ENCODE results near the gene C9orf152.
"Not testable (repeated sequence)": the region's sequence is repeated elsewhere in the genome, so short reads cannot be mapped to it uniquely, and the experiment has no call there.

The C9orf152 gene

DNA sequence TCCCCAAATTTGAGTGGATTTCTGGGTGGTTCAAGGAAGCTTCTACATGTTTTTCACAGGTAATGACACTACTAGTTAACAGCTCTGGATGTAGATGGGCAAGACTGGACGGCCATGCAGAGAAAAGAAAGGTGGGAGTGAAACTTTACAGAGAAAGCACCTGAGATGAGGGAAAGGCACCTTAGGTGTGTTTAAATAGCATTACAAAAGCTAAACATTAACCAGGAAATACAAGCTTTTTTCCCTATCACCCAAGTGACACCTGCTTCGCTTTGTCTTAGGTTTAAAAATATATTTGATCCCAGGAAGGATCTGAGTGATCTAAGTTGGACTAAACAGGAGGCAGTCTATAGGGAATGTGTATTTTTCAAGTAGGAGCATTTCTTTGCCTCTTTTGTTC lies 8.3 kb downstream of the C9orf152 start:
- Histone ChIP-seq H3K4me3 (ENCODE audit: low read length in 2 of 2) (no peak overlapping the region), H2AK5ac (ENCODE audit: low read depth, low read length) (no peak overlapping the region), H2BK15ac (ENCODE audit: low read length) (no peak overlapping the region), H3K9ac (ENCODE audit: low read depth, low read length, poor library complexity) (no peak overlapping the region), H3K18ac (ENCODE audit: low read length) (no peak overlapping the region), H4K91ac (ENCODE audit: low read depth, low read length, poor library complexity) (no peak overlapping the region), H3K9me3 (replicated peaks in 1 of 2; ENCODE audit: control insufficient read depth in 2 of 2, insufficient read depth in 1 of 2, low read depth in 1 of 2, low read length in 2 of 2) (no peaks in the 10 kb centered on the region), H2BK120ac (ENCODE audit: low read depth, low read length) (no peak overlapping the region), H3K27me3 (ENCODE audit: control insufficient read depth in 3 of 3, insufficient read depth in 3 of 3, low read depth in 1 of 3, low read length in 3 of 3) (peaks cover 0 to 16% (median 0%) of the 10 kb centered on the region in 3 experiments), H3K23ac (ENCODE audit: low read depth, low read length, poor library complexity) (no peak overlapping the region), H2BK5ac (ENCODE audit: low read length) (no peak overlapping the region), H3K4me1 (ENCODE audit: control insufficient read depth in 2 of 2, insufficient read depth in 1 of 2, low read depth in 1 of 2, low read length in 2 of 2) (no peaks in the 10 kb centered on the region), H2BK12ac (ENCODE audit: low read length) (no peak overlapping the region), H4K8ac (ENCODE audit: low read depth, low read length) (no peak overlapping the region), H3K4ac (ENCODE audit: low read length) (no peak overlapping the region), H3K36me3 (replicated peaks in 1 of 2; ENCODE audit: control insufficient read depth in 2 of 2, insufficient read depth in 2 of 2, low read length in 2 of 2) (no peaks in the 10 kb centered on the region), H3K4me2 (ENCODE audit: insufficient read depth, low read length, poor library complexity, severe bottlenecking) (no peak overlapping the region), H3K14ac (ENCODE audit: low read length) (no peak overlapping the region), H3K79me1 (ENCODE audit: low read depth, low read length) (no peaks in the 10 kb centered on the region), H3K27ac (replicated peaks; ENCODE audit: low read length) (no peak overlapping the region), H2AFZ (ENCODE audit: low read length) (no peak overlapping the region)
- no CpG with 5 or more reads among the region's 2 CpGs for WGBS, 2 donors (ENCODE audit: extremely low coverage in 2 of 2, insufficient read length in 2 of 2, insufficient replicate concordance in 1 of 2)
- DNase-seq (ENCODE audit: low spot score) = no peak

DNA sequence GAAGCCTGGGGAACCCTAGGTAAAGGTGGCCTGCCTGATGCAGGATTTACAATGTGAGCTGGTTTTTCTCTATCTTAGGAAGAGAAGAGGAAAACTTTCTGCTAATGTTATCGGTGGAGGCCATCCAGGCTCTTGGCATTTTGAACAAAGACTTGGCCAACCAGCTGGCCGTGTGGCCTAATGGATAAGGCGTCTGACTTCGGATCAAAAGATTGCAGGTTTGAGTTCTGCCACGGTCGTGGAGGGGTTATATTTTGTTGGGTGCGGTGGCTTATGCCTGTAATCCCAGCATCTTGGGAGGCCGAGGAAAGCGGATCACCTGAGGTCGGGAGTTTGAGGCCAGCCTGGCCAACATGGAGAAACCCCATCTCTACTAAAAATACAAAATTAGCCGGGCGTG lies 9.6 kb downstream of the C9orf152 start:
- no peak overlapping the region for H3K4me3 ChIP-seq (ENCODE audit: low read length in 2 of 2)
- H3K27ac ChIP-seq (replicated peaks; ENCODE audit: low read length) = no peak overlapping the region
- no peak overlapping the region for H4K91ac ChIP-seq (ENCODE audit: low read depth, low read length, poor library complexity)
- no peak overlapping the region for H3K4me2 ChIP-seq (ENCODE audit: insufficient read depth, low read length, poor library complexity, severe bottlenecking)
- H3K4ac ChIP-seq (ENCODE audit: low read length) = no peak overlapping the region
- no peak overlapping the region for H2BK12ac ChIP-seq (ENCODE audit: low read length)
- no peaks in the 10 kb centered on the region for H3K79me1 ChIP-seq (ENCODE audit: low read depth, low read length)
- H2BK15ac ChIP-seq (ENCODE audit: low read length) = no peak overlapping the region
- no peaks in the 10 kb centered on the region for H3K36me3 ChIP-seq (replicated peaks in 1 of 2; ENCODE audit: control insufficient read depth in 2 of 2, insufficient read depth in 2 of 2, low read length in 2 of 2)
- no peak for DNase-seq (ENCODE audit: low spot score)
- no CpG with 5 or more reads among the region's 12 CpGs for WGBS, 2 donors (ENCODE audit: extremely low coverage in 2 of 2, insufficient read length in 2 of 2, insufficient replicate concordance in 1 of 2)
- H3K14ac ChIP-seq (ENCODE audit: low read length) = no peak overlapping the region
- H2AFZ ChIP-seq (ENCODE audit: low read length) = no peak overlapping the region
- H3K23ac ChIP-seq (ENCODE audit: low read depth, low read length, poor library complexity) = no peak overlapping the region
- no peak overlapping the region for H3K18ac ChIP-seq (ENCODE audit: low read length)
- H4K8ac ChIP-seq (ENCODE audit: low read depth, low read length) = no peak overlapping the region
- H3K9me3 ChIP-seq (replicated peaks in 1 of 2; ENCODE audit: control insufficient read depth in 2 of 2, insufficient read depth in 1 of 2, low read depth in 1 of 2, low read length in 2 of 2) = no peaks in the 10 kb centered on the region
- H2BK5ac ChIP-seq (ENCODE audit: low read length) = peak overlapping the region; percentile 32
- no peaks in the 10 kb centered on the region for H3K4me1 ChIP-seq (ENCODE audit: control insufficient read depth in 2 of 2, insufficient read depth in 1 of 2, low read depth in 1 of 2, low read length in 2 of 2)
- peak overlapping the region; percentile 51 for H2AK5ac ChIP-seq (ENCODE audit: low read depth, low read length)
- H2BK120ac ChIP-seq (ENCODE audit: low read depth, low read length) = no peak overlapping the region
- peaks cover 0 to 5% (median 0%) of the 10 kb centered on the region in 3 experiments for H3K27me3 ChIP-seq (ENCODE audit: control insufficient read depth in 3 of 3, insufficient read depth in 3 of 3, low read depth in 1 of 3, low read length in 3 of 3)
- H3K9ac ChIP-seq (ENCODE audit: low read depth, low read length, poor library complexity) = no peak overlapping the region

DNA sequence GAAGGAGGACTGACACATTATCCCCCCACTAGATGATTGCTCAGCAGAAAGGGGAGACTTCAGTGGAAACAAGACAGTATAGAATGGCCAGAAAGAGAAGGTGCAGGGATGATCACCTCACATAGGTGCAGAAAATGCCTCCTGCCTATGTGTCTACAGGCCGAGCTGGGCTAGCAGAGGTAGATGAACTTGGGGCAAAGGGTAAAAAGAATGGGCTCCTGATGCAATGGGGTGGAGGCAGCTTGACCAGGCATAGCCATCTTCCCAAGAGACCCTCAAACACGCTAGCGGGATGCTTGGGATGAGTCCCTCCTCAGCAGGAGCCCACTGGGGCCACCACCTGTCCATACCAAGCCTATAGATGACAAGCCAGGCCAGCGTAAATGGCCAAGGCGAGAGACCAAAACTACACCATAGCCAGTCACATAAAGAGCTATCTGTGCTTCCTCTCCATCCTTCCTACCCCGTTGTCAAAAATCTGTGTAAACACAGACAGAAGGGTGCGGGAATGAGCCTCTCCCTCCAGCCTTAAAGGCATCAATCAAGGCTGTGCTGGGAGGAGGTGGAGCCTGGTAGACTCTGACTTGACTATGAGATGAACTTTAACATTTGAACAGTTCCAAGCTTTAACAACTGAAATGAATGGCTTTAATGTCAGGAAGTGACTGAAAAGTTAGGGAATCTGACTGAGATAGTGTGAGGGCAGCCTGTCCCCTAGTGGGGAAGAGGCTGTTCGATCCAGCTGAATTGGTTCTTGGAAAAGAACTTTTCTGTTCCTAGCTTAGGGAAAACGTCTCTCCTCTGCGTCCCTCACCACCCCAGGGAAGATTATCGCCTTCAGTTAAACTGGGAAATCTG lies 10.4 kb downstream of the C9orf152 start:
- Histone ChIP-seq H2AK5ac (ENCODE audit: low read depth, low read length) (no peak overlapping the region), H3K27ac (replicated peaks; ENCODE audit: low read length) (no peak overlapping the region), H3K18ac (ENCODE audit: low read length) (no peak overlapping the region), H2BK15ac (ENCODE audit: low read length) (no peak overlapping the region), H3K4me1 (ENCODE audit: control insufficient read depth in 2 of 2, insufficient read depth in 1 of 2, low read depth in 1 of 2, low read length in 2 of 2) (no peaks in the 10 kb centered on the region), H3K4ac (ENCODE audit: low read length) (no peak overlapping the region), H2BK12ac (ENCODE audit: low read length) (no peak overlapping the region), H3K27me3 (ENCODE audit: control insufficient read depth in 3 of 3, insufficient read depth in 3 of 3, low read depth in 1 of 3, low read length in 3 of 3) (peaks cover 0 to 4% (median 0%) of the 10 kb centered on the region in 3 experiments), H4K91ac (ENCODE audit: low read depth, low read length, poor library complexity) (no peak overlapping the region), H3K14ac (ENCODE audit: low read length) (no peak overlapping the region), H3K9ac (ENCODE audit: low read depth, low read length, poor library complexity) (no peak overlapping the region), H3K9me3 (replicated peaks in 1 of 2; ENCODE audit: control insufficient read depth in 2 of 2, insufficient read depth in 1 of 2, low read depth in 1 of 2, low read length in 2 of 2) (no peaks in the 10 kb centered on the region), H2BK5ac (ENCODE audit: low read length) (no peak overlapping the region), H2BK120ac (ENCODE audit: low read depth, low read length) (no peak overlapping the region), H3K36me3 (replicated peaks in 1 of 2; ENCODE audit: control insufficient read depth in 2 of 2, insufficient read depth in 2 of 2, low read length in 2 of 2) (no peaks in the 10 kb centered on the region), H2AFZ (ENCODE audit: low read length) (no peak overlapping the region), H3K23ac (ENCODE audit: low read depth, low read length, poor library complexity) (no peak overlapping the region), H3K79me1 (ENCODE audit: low read depth, low read length) (no peaks in the 10 kb centered on the region), H4K8ac (ENCODE audit: low read depth, low read length) (no peak overlapping the region), H3K4me3 (ENCODE audit: low read length in 2 of 2) (no peak overlapping the region), H3K4me2 (ENCODE audit: insufficient read depth, low read length, poor library complexity, severe bottlenecking) (no peak overlapping the region)
- DNase-seq (ENCODE audit: low spot score) = no peak
- no CpG with 5 or more reads among the region's 11 CpGs for WGBS, 2 donors (ENCODE audit: extremely low coverage in 2 of 2, insufficient read length in 2 of 2, insufficient replicate concordance in 1 of 2)

DNA sequence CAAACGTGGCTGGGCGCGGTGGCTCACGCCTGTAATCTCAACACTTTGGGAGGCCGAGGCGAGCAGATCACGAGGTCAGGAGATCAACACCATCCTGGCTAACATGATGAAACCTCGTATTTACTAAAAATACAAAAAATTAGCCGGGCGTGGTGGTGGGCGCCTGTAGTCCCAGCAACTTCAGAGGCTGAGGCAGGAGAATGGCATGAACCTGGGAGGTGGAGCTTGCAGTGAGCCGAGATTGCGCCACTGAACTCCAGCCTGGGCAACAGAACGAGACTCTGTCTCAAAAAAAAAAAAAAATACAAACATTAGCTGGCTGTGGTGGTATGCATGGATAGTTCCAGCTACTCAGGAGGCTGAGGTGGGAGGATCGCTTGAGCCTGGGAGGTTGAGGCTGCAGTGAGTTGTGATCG lies 11.9 kb downstream of the C9orf152 start:
- not testable (repeated sequence) for H2BK5ac ChIP-seq (ENCODE audit: low read length); H3K4me2 ChIP-seq (ENCODE audit: insufficient read depth, low read length, poor library complexity, severe bottlenecking); H3K4me3 ChIP-seq (ENCODE audit: low read length in 2 of 2); H2AFZ ChIP-seq (ENCODE audit: low read length); H3K4ac ChIP-seq (ENCODE audit: low read length); H2BK120ac ChIP-seq (ENCODE audit: low read depth, low read length); H3K36me3 ChIP-seq (replicated peaks in 1 of 2; ENCODE audit: control insufficient read depth in 2 of 2, insufficient read depth in 2 of 2, low read length in 2 of 2); H3K27ac ChIP-seq (replicated peaks; ENCODE audit: low read length); H3K27me3 ChIP-seq (ENCODE audit: control insufficient read depth in 3 of 3, insufficient read depth in 3 of 3, low read depth in 1 of 3, low read length in 3 of 3); H2BK12ac ChIP-seq (ENCODE audit: low read length); H3K9ac ChIP-seq (ENCODE audit: low read depth, low read length, poor library complexity); H3K14ac ChIP-seq (ENCODE audit: low read length); H4K91ac ChIP-seq (ENCODE audit: low read depth, low read length, poor library complexity); H3K4me1 ChIP-seq (ENCODE audit: control insufficient read depth in 2 of 2, insufficient read depth in 1 of 2, low read depth in 1 of 2, low read length in 2 of 2); H3K79me1 ChIP-seq (ENCODE audit: low read depth, low read length); H3K9me3 ChIP-seq (replicated peaks in 1 of 2; ENCODE audit: control insufficient read depth in 2 of 2, insufficient read depth in 1 of 2, low read depth in 1 of 2, low read length in 2 of 2); H2BK15ac ChIP-seq (ENCODE audit: low read length); H4K8ac ChIP-seq (ENCODE audit: low read depth, low read length); DNase-seq (ENCODE audit: low spot score); H3K23ac ChIP-seq (ENCODE audit: low read depth, low read length, poor library complexity); H3K18ac ChIP-seq (ENCODE audit: low read length); H2AK5ac ChIP-seq (ENCODE audit: low read depth, low read length)
- no CpG with 5 or more reads among the region's 16 CpGs for WGBS, 2 donors (ENCODE audit: extremely low coverage in 2 of 2, insufficient read length in 2 of 2, insufficient replicate concordance in 1 of 2)
